HepG2 (cell line): Measurements from ENCODE around the gene THPO. TPM values are rescaled to one million over a fixed set of nuclear protein-coding genes. Genes with fewer than 3 reads are reported as not detected.

Experiments
- ATAC-seq: fragments of 200-7000 bp; cut with Tn5 transposase; 3 replicates; pipeline ENCODE4 v1.9.1; 2020; ENCODE audit warnings: mild to moderate bottlenecking, moderate library complexity
- BruUV-seq: library from RNA; stranded (reverse); fragments of 400-500 nt; replicated peaks from 2 replicates; lab custom pipeline; 2021; lab: Mats Ljungman, UMichigan
- CTCF ChIA-PET: fragments of 300-600 bp; formaldehyde crosslinking; extraction: SDS; loops from one replicate; lab custom pipeline; 2021; ENCODE audit warnings: low total read pairs, inconsistent platforms, low intra/inter-chr PET ratio; lab: Yijun Ruan, JAX
- POLR2A ChIA-PET: fragments of 350-600 bp; sonication (Branson Sonifier 250); formaldehyde crosslinking; loops from one replicate; lab custom pipeline; 2020; ENCODE audit warnings: antibody characterized with exemption, inconsistent platforms; lab: Yijun Ruan, JAX
- DNase-seq: peaks from one replicate; pipeline ENCODE4 v3.0.0-alpha.2; 2015; ENCODE audit warnings: low spot score
- FAIRE-seq: peaks from 3 replicates; lab custom pipeline; 2011; peaks lifted over from hg19 to GRCh38; lab: Jason Lieb, UNC
- H2AFZ ChIP-seq: one replicate; pipeline ENCODE4 v1.6.1; 2011; ENCODE audit warnings: low read length, inconsistent platforms
- H3K27ac ChIP-seq: fragments of 300-600 bp; 3 replicates; pipeline ENCODE4 v1.8.0; 2011; ENCODE audit warnings: mixed run types, mild to moderate bottlenecking, mixed read lengths, low read length, inconsistent platforms; ENCODE audit not compliant: insufficient read depth; ENCODE audit errors: extremely low read length
- H3K27me3 ChIP-seq, 2 experiments: fragments of 200-600 bp in 1 of 2; 2 replicates in 1 of 2; 3 replicates in 1 of 2; pipeline versions ENCODE4 v1.6.0 to v1.8.0; 2011; ENCODE audit warnings: low read length in 2 of 2, mild to moderate bottlenecking in 2 of 2, moderate library complexity in 2 of 2, inconsistent platforms in 1 of 2; ENCODE audit not compliant: insufficient read depth in 2 of 2, control insufficient read depth in 1 of 2
- H3K36me3 ChIP-seq, 2 experiments: fragments of 200-600 bp in 1 of 2; replicated peaks in 1 of 2; 2 replicates in 1 of 2; 3 replicates in 1 of 2; pipeline versions ENCODE4 v1.5.1 to v1.8.0; 2011; ENCODE audit warnings: low read length in 2 of 2, inconsistent platforms in 1 of 2; ENCODE audit not compliant: insufficient read depth in 2 of 2, control insufficient read depth in 1 of 2
- H3K4me1 ChIP-seq: 2 replicates; pipeline ENCODE4 v1.5.1; 2012; ENCODE audit warnings: low read length, inconsistent platforms; ENCODE audit not compliant: insufficient read depth
- H3K4me2 ChIP-seq: 2 replicates; pipeline ENCODE4 v1.6.0; 2011; ENCODE audit warnings: low read depth, low read length, inconsistent platforms
- H3K4me3 ChIP-seq, 3 experiments: fragments of 200-600 bp in 1 of 3; sonication (generic), shearing (Covaris generic) in 1 of 3; replicated peaks in 1 of 3; 2 replicates each; pipeline ENCODE4 v1.5.1; 2011 to 2016; ENCODE audit warnings: low read length in 3 of 3, inconsistent platforms in 2 of 3, low read depth in 2 of 3, mild to moderate bottlenecking in 2 of 3, control low read depth in 1 of 3, mixed read lengths in 1 of 3; ENCODE audit not compliant: insufficient read depth in 1 of 3
- H3K79me2 ChIP-seq: one replicate; pipeline ENCODE4 v1.6.1; 2011; ENCODE audit warnings: low read length, inconsistent platforms; ENCODE audit not compliant: insufficient read depth
- H3K9ac ChIP-seq: 2 replicates; pipeline ENCODE4 v1.6.0; 2011; ENCODE audit warnings: mild to moderate bottlenecking, low read depth, low read length, inconsistent platforms; ENCODE audit not compliant: insufficient read depth
- H3K9me3 ChIP-seq: 2 replicates; pipeline ENCODE4 v1.5.1; 2012; ENCODE audit warnings: mild to moderate bottlenecking, low read length
- H4K20me1 ChIP-seq: 2 replicates; pipeline ENCODE4 v1.6.0; 2011; ENCODE audit warnings: inconsistent platforms, mild to moderate bottlenecking, low read length, moderate library complexity; ENCODE audit not compliant: insufficient read depth
- AKAP8 ChIP-seq: sonication (generic); formaldehyde crosslinking; IDR thresholded peaks from 2 replicates; pipeline ENCODE4 v1.5.1; 2020; ENCODE audit warnings: mild to moderate bottlenecking, missing genetic modification reagents
- ARID4A ChIP-seq: sonication (generic); formaldehyde crosslinking; IDR thresholded peaks from 2 replicates; pipeline ENCODE4 v1.5.0; 2020; ENCODE audit warnings: mild to moderate bottlenecking, missing genetic modification reagents, borderline replicate concordance
- FOXK1 ChIP-seq: sonication (generic); formaldehyde crosslinking; IDR thresholded peaks from 2 replicates; pipeline ENCODE4 v1.4.0; 2020; ENCODE audit warnings: low read depth, missing genetic modification reagents, borderline replicate concordance
- PHF8 ChIP-seq: sonication (generic); formaldehyde crosslinking; IDR thresholded peaks from 2 replicates; pipeline ENCODE4 v1.5.0; 2020; ENCODE audit warnings: missing genetic modification reagents
- POLR2AphosphoS5 ChIP-seq: IDR thresholded peaks from 2 replicates; pipeline ENCODE4 v1.6.1; 2012; ENCODE audit warnings: low read depth, low read length
- ZFP90 ChIP-seq: sonication (generic); formaldehyde crosslinking; IDR thresholded peaks from 2 replicates; pipeline ENCODE4 v1.8.0; 2022; ENCODE audit warnings: missing genetic modification reagents, mild to moderate bottlenecking, inconsistent platforms, borderline replicate concordance
- ZNF331 ChIP-seq: sonication (generic); formaldehyde crosslinking; IDR thresholded peaks from 2 replicates; pipeline ENCODE4 v1.4.0; 2020; ENCODE audit warnings: missing genetic modification reagents
- ZNF367 ChIP-seq: sonication (generic); formaldehyde crosslinking; IDR thresholded peaks from 2 replicates; pipeline ENCODE4 v1.4.0; 2020; ENCODE audit warnings: missing genetic modification reagents, borderline replicate concordance
- WGBS: methylation state at CpG from one replicate; pipeline ENCODE4 v1.1.6; 2017; ENCODE audit warnings: low lambda C conversion rate; 5-methylcytosine and 5-hydroxymethylcytosine counted together
- in situ Hi-C: cut with HindIII; loops from 2 replicates; pipeline ENCODE4 v1.10.0; 2017; ENCODE audit warnings: low pct_unique_long_range_greater_than_20kb; ENCODE audit not compliant: extremely low pct_ligation_motif_present
- intact Hi-C: fragments of 100-400 bp; cut with micrococcal nuclease; formaldehyde crosslinking; loops from one replicate; pipeline ENCODE4 v1.10.0; 2022; ENCODE audit not compliant: unreplicated experiment
- polyA plus RNA-seq, 8 experiments: library from polyadenylated mRNA; depleted of rRNA in 3 of 8; stranded (reverse) in 7 of 8; unstranded in 1 of 8; fragments of >200 nt; fragmentation: Illumina TruSeq in 4 of 8; extraction: Trizol in 4 of 8; gene quantifications; 2 replicates each; pipeline versions ENCODE4 v1.2.1 to v1.2.3, GENCODE V29; 2011 to 2016; ENCODE audit warnings: low read depth in 4 of 8, missing spikeins in 1 of 8, mixed read lengths in 1 of 8; ENCODE audit not compliant: insufficient read depth in 1 of 8
- total RNA-seq, 5 experiments: library from RNA; depleted of rRNA; stranded (reverse); fragments of >200 nt; fragmentation: Illumina TruSeq; extraction: Trizol; gene quantifications; 2 replicates each; pipeline ENCODE4 v1.2.3, GENCODE V29; 2016; ENCODE audit warnings: low read depth in 1 of 5

THPO gene
- total and polyA plus RNA-seq, 2 of the 13 experiments (the other 11 are each of a cell fraction or from before 2014, with no cell fraction given): 2.8 to 4.8 TPM

GRCh38 chr3:184373422-184373821 lies 4.6 kb downstream of the THPO start:
- H3K4me1 ChIP-seq: peaks cover 29% of the 10 kb centered on the region
- ChIA-PET CTCF (no interaction called here), POLR2A (interaction anchor here (2.5 to 3.5 kb wide), 2 partner anchors 11 to 44 kb away, joined by 7 to 18 read pairs; partner anchors contain the start of genes CLCN2 and POLR2H)
- ATAC-seq: no peak
- H2AFZ ChIP-seq: no peak overlapping the region
- no peak overlapping the region for H3K9ac ChIP-seq
- no TSS peak for BruUV-seq
- no peak for DNase-seq
- H3K27ac ChIP-seq: no peak overlapping the region
- intact Hi-C loops: loop anchor here (5.0 kb wide), 1 partner anchor 1206 kb away; no protein-coding TSS in a partner anchor
- no peak overlapping the region for H3K4me3 ChIP-seq
- no peak for FAIRE-seq
- H3K9me3 ChIP-seq: no peaks in the 10 kb centered on the region
- TF ChIP-seq PHF8 (no peak), POLR2AphosphoS5 (no peak), ARID4A (CRISPR knock-in tag) (no peak), FOXK1 (CRISPR knock-in tag) (no peak), ZNF331 (no peak), ZNF367 (CRISPR knock-in tag) (no peak), AKAP8 (CRISPR knock-in tag) (no peak), ZFP90 (CRISPR knock-in tag) (no peak)
- H3K4me2 ChIP-seq: no peak overlapping the region
- no peaks in the 10 kb centered on the region; a peak in 1 of 5 replicates for H3K27me3 ChIP-seq
- H4K20me1 ChIP-seq: peaks cover 11% of the 10 kb centered on the region
- H3K79me2 ChIP-seq: peaks cover 15% of the 10 kb centered on the region
- H3K36me3 ChIP-seq: peaks cover 11 to 43% of the 10 kb centered on the region in 2 experiments
- in situ Hi-C loops: loop anchor here (10.0 kb wide), 2 partner anchors 91 to 141 kb away; no protein-coding TSS in a partner anchor
- WGBS: 100% methylated on average over 6 of the region's 6 CpGs
